GM21423 (cell line): Measurements from ENCODE around the gene HOXD4.

Source experiments
- ATAC-seq: cut with Tn5 transposase; IDR thresholded peaks from one replicate; pipeline ENCODE4 v1.9.1; 2021; ENCODE audit warnings: mild to moderate bottlenecking, moderate library complexity; ENCODE audit not compliant: unreplicated experiment

The HOXD4 gene

GRCh38 chr2:176170602-176171305 lies 19.4 kb downstream of the HOXD4 start:
- no peak for ATAC-seq

- no peak for ATAC-seq
Observed at GRCh38 chr2:176171351-176172006, 20.1 kb downstream of the HOXD4 start.

GRCh38 chr2:176172007-176172894 lies 20.9 kb downstream of the HOXD4 start:
- no peak for ATAC-seq

- no peak for ATAC-seq
Observed at GRCh38 chr2:176172895-176173566, 21.7 kb downstream of the HOXD4 start.

- ATAC-seq: no peak
Observed at GRCh38 chr2:176173567-176174381, 22.4 kb downstream of the HOXD4 start.

- no peak for ATAC-seq
Observed at GRCh38 chr2:176174382-176174823, 23.1 kb downstream of the HOXD4 start.

GRCh38 chr2:176174824-176175708 lies 23.7 kb downstream of the HOXD4 start:
- no peak for ATAC-seq

- no peak for ATAC-seq
Observed at GRCh38 chr2:176175709-176176607, 24.6 kb downstream of the HOXD4 start.

GRCh38 chr2:176177580-176178037 lies 26.3 kb downstream of the HOXD4 start:
- no peak for ATAC-seq

GRCh38 chr2:176178038-176178756 lies 26.8 kb downstream of the HOXD4 start:
- ATAC-seq: no peak

- no peak for ATAC-seq
Observed at GRCh38 chr2:176178757-176179295, 27.5 kb downstream of the HOXD4 start.

- ATAC-seq: no peak
Observed at GRCh38 chr2:176181551-176181950, 30.2 kb downstream of the HOXD4 start.

- ATAC-seq: no peak
Observed at GRCh38 chr2:176182671-176183070, 31.3 kb downstream of the HOXD4 start.

- no peak for ATAC-seq
Observed at GRCh38 chr2:176184749-176185148, 33.4 kb downstream of the HOXD4 start.

GRCh38 chr2:176186024-176186423 lies 34.7 kb downstream of the HOXD4 start:
- no peak for ATAC-seq

- no peak for ATAC-seq
Observed at GRCh38 chr2:176187200-176187898, 36.0 kb downstream of the HOXD4 start.
